Esophagus (tissue), 2 donors: ENCODE data around the gene HOXA13. TPM values are rescaled to one million over a fixed set of nuclear protein-coding genes. Genes with fewer than 3 reads are reported as not detected.

ENCODE experiments used
- H3K27ac ChIP-seq, 2 donors: one replicate each; pipeline ENCODE4 v1.5.1; 2013; ENCODE audit warnings: low read depth in 2 of 2, mild to moderate bottlenecking in 2 of 2, inconsistent platforms in 1 of 2, low read length in 1 of 2, moderate library complexity in 1 of 2
- H3K27me3 ChIP-seq, 2 donors: one replicate each; pipeline ENCODE4 v1.6.1; 2013; ENCODE audit warnings: low read length in 2 of 2, control low read depth in 1 of 2, mild to moderate bottlenecking in 1 of 2; ENCODE audit not compliant: insufficient read depth in 2 of 2, control insufficient read depth in 1 of 2
- H3K36me3 ChIP-seq, 2 donors: one replicate each; pipeline ENCODE4 v1.6.1; 2013; ENCODE audit warnings: low read length in 1 of 2; ENCODE audit not compliant: control insufficient read depth in 2 of 2, insufficient read depth in 2 of 2
- H3K4me1 ChIP-seq, 2 donors: one replicate each; pipeline ENCODE4 v1.6.1; 2013; ENCODE audit warnings: low read length in 1 of 2; ENCODE audit not compliant: control insufficient read depth in 2 of 2, insufficient read depth in 2 of 2
- H3K4me3 ChIP-seq, 2 donors: one replicate each; pipeline ENCODE4 v1.5.1; 2013; ENCODE audit warnings: low read length in 2 of 2, mild to moderate bottlenecking in 2 of 2, low read depth in 1 of 2, moderate library complexity in 1 of 2
- H3K9me3 ChIP-seq, 2 donors: one replicate each; pipeline ENCODE4 v1.6.1; 2013; ENCODE audit warnings: mild to moderate bottlenecking in 2 of 2, low read depth in 1 of 2, low read length in 1 of 2, moderate library complexity in 1 of 2; ENCODE audit not compliant: control insufficient read depth in 2 of 2, insufficient read depth in 1 of 2
- whole genome bisulfite sequencing, 2 donors: extraction: QIAGEN DNeasy Blood & Tissue Kit; methylation state at CpG; one replicate each; pipeline ENCODE4 v1.1.7; 2013; 5-methylcytosine and 5-hydroxymethylcytosine counted together
- polyA plus RNA-seq, 2 donors: library from polyadenylated mRNA; stranded (reverse); fragments of 200-250 nt; gene quantifications; one replicate each; pipeline ENCODE4 v1.2.3, GENCODE V29; 2013
- donor health status: healthy with polysubstance abuse.
- donor health status: Bipolar disorder and iron deficiency.

The HOXA13 gene
- polyA plus RNA-seq, 2 donors, result not detected

- peaks cover 0 to 4% of the 10 kb centered on the region in 2 donors for H3K9me3 ChIP-seq
- peaks cover 12 to 60% of the 10 kb centered on the region in 2 donors for H3K27me3 ChIP-seq
- WGBS, 2 donors, result 9% methylated on average over 30 of the region's 30 CpGs
- H3K27ac ChIP-seq, result no peak overlapping the region
- peak overlapping the region in 1 of 2 donors; percentile 4 for H3K4me3 ChIP-seq
- H3K36me3 ChIP-seq, result no peaks in the 10 kb centered on the region
- peaks cover 2 to 5% of the 10 kb centered on the region in 2 donors for H3K4me1 ChIP-seq
These were observed 28.1 kb downstream of the HOXA13 start for GRCh38 chr7:27171637-27172314.

- Histone ChIP-seq H3K27ac (no peak overlapping the region), H3K9me3 (peaks cover 0 to 4% of the 10 kb centered on the region in 2 donors), H3K4me1 (peaks cover 2 to 5% of the 10 kb centered on the region in 2 donors), H3K27me3 (peaks cover 10 to 63% of the 10 kb centered on the region in 2 donors), H3K4me3 (no peak overlapping the region), H3K36me3 (no peaks in the 10 kb centered on the region)
- WGBS, 2 donors, result 5 to 11% methylated on average over 8 of the region's 8 CpGs
These were observed 28.6 kb downstream of the HOXA13 start for GRCh38 chr7:27171325-27171636.

- WGBS, 2 donors, result 31 to 33% methylated on average over 11 of the region's 11 CpGs
- Histone ChIP-seq H3K4me3 (no peak overlapping the region), H3K36me3 (no peaks in the 10 kb centered on the region), H3K9me3 (peaks cover 0 to 8% of the 10 kb centered on the region in 2 donors), H3K27me3 (peaks cover 5 to 69% of the 10 kb centered on the region in 2 donors), H3K4me1 (peaks cover 2 to 7% of the 10 kb centered on the region in 2 donors), H3K27ac (no peak overlapping the region)
These were observed 29.2 kb downstream of the HOXA13 start for GRCh38 chr7:27170426-27171324.

DNA sequence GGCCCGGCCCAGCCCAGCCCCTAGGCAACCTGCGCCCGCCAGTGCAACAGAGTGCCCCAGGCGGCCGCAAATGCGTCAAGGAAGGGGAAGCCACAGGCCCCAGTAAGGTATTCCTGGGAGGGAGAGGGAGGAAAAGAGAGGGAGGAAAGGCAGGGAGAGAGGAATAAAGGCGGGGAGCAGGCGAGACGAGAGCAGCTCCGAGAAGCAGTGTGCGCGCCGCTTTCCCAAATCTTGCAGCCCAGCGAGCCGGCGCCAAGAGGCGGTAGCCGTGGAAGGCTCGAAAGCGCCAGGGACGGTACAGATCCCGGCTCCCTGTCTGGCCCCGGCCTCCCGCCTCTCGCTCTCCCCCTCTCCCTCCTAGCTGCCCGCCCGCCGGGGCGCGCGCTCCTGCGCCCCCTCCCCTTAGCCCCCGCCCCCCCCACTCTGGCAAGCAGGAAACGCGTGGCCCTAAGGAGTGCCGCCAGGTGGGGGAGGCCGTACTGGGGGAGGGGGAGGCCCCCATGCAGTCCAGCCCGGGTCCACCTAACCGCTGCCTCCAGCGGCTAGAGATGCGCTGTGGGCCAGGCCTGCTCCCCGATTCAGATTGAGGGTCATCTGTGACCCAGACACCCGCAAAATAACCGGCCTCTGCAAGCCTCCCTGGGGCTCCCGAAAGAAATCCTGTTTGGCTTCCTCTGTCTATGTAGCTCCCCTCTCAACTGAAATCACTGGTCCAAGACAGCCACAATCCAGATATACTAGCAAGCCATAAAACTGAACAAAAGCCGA lies 30.0 kb downstream of the HOXA13 start:
- Histone ChIP-seq H3K9me3 (peaks cover 0 to 12% of the 10 kb centered on the region in 2 donors), H3K4me1 (peaks cover 2 to 7% of the 10 kb centered on the region in 2 donors), H3K4me3 (peak overlapping the region in 1 of 2 donors; percentile 35), H3K27ac (no peak overlapping the region), H3K27me3 (peaks cover 5 to 73% of the 10 kb centered on the region in 2 donors), H3K36me3 (no peaks in the 10 kb centered on the region)
- WGBS, 2 donors, result 4 to 5% methylated on average over 42 to 46 of the region's 46 CpGs

- no peaks in the 10 kb centered on the region for H3K36me3 ChIP-seq
- WGBS, 2 donors, result 30 to 56% methylated on average over 25 of the region's 25 CpGs
- H3K9me3 ChIP-seq, result peaks cover 0 to 12% of the 10 kb centered on the region in 2 donors
- H3K4me3 ChIP-seq, result no peak overlapping the region
- H3K4me1 ChIP-seq, result peaks cover 2 to 7% of the 10 kb centered on the region in 2 donors
- no peak overlapping the region for H3K27ac ChIP-seq
- peaks cover 5 to 69% of the 10 kb centered on the region in 2 donors for H3K27me3 ChIP-seq
These were observed 31.5 kb downstream of the HOXA13 start for GRCh38 chr7:27168265-27168947.

- Histone ChIP-seq H3K27me3 (peaks cover 5 to 65% of the 10 kb centered on the region in 2 donors), H3K9me3 (peaks cover 0 to 12% of the 10 kb centered on the region in 2 donors), H3K27ac (no peak overlapping the region), H3K36me3 (no peaks in the 10 kb centered on the region), H3K4me1 (peaks cover 2 to 4% of the 10 kb centered on the region in 2 donors), H3K4me3 (no peak overlapping the region)
- 38 to 59% methylated on average over 4 of the region's 4 CpGs for WGBS, 2 donors
These were observed 32.0 kb downstream of the HOXA13 start for GRCh38 chr7:27167916-27168264.

DNA sequence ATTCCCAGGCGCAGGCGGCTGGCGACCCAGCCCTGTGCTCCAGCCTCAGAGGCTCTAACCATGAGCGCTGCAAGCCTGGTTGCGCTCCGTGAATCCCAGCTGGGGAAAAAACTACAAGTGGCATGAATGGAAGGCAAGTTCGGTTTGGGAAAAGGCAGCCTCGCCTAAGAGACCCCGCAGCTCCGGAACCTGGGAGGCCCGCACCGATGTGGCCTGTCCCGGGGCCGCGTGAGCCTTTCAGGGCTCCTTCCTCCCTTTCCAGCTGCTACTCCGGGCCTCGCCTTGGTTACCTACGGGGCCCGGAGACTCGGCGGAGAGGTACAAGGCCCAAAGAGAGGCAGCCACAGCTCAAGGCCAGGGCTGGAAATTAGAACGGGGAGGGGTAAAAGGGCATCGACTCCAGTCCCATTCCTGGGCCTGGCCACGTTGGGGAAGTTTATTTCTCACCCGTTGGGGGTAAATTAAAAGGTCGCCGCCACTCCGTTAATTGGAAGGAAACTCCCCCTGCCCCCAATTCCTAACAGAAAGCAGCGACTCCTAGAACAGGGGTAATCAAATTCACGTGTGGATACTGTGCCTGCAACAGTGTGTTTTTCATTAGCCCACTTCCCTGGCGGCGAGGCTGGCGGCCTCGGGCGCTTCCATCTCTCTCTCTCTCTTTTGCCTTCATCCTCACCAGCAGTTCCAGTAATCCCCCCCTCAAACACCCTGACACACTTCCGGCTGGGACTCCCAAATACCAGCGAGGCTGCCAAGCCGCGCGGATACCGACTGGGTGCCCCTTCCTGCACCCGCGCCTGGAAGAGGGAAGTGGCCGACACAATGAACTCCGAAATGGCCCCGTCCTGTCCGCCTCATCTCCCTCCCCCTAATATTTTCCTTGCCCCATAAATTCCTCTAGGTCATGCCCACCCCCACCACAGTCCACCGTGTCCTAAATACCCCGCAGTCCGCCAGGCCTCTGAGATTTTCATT lies 33.1 kb downstream of the HOXA13 start:
- 16 to 20% methylated on average over 50 of the region's 50 CpGs for WGBS, 2 donors
- Histone ChIP-seq H3K36me3 (no peaks in the 10 kb centered on the region), H3K27me3 (peaks cover 5 to 54% of the 10 kb centered on the region in 2 donors), H3K9me3 (peaks cover 0 to 12% of the 10 kb centered on the region in 2 donors), H3K4me1 (peaks cover 0 to 2% of the 10 kb centered on the region in 2 donors), H3K27ac (no peak overlapping the region), H3K4me3 (no peak overlapping the region)

GRCh38 chr7:27165996-27166530 lies 33.8 kb downstream of the HOXA13 start:
- peak overlapping the region in 1 of 2 donors; percentile 10 for H3K4me3 ChIP-seq
- WGBS, 2 donors, result 12 to 15% methylated on average over 41 to 46 of the region's 46 CpGs
- no peaks in the 10 kb centered on the region for H3K36me3 ChIP-seq
- H3K27me3 ChIP-seq, result peaks cover 5 to 52% of the 10 kb centered on the region in 2 donors
- H3K4me1 ChIP-seq, result peaks cover 0 to 2% of the 10 kb centered on the region in 2 donors
- peaks cover 0 to 12% of the 10 kb centered on the region in 2 donors for H3K9me3 ChIP-seq
- H3K27ac ChIP-seq, result no peak overlapping the region
